Left renal pelvis (tissue), 4 donors: ENCODE measurements around the gene PFDN6. TPM values are rescaled to one million over a fixed set of nuclear protein-coding genes. Genes with fewer than 3 reads are reported as not detected.

Source experiments
- DNase-seq, 4 donors: peaks; one replicate each; pipeline ENCODE4 v3.0.0-alpha.2; 2013; ENCODE audit warnings: low read depth in 4 of 4, low spot score in 3 of 4
- polyA plus RNA-seq, 4 donors: library from polyadenylated mRNA; unstranded; fragments of 120-200 nt; gene quantifications; one replicate each; pipeline ENCODE4 v1.2.1, GENCODE V29; 2013; ENCODE audit not compliant: insufficient read length in 4 of 4

The PFDN6 gene
- polyA plus RNA-seq, 4 donors: 41.9 to 78.2 (median 75.1) TPM

DNA sequence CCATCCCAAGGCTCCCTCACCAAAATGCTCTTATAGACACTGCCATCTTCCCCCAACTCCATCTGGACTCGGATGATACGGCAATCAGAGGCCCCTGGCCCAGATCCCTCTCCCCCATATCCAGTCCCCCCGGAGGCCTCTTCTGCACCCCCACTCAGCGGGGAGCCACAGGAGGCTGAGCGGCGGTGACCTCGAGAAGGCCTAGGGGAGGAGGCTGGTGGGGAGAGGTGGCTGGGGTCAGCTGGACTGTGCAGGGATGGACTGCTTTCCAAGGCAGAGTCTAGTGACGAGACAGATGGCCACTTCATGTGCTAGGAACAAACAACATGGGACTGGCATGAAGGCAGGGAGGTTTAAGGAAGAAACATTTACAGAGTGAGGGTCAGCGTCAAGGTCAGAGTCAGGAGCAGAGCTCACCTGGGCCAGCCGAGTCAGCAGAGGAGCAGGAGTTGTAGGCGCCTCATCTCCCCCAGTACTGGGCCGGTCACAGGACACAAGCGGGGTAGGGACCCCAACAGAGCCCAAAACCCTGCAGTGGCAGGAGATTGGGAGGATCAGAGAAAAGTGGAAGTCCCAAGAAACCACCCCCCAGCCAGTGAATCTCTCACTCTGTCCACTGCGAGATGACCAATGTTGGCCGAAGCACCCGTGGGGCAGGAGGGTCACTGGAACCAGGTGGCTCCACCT is 3.7 kb downstream of the PFDN6 start:
- no peak for DNase-seq

- no peak for DNase-seq
These were observed 4.9 kb downstream of the PFDN6 start for GRCh38 chr6:33294086-33294823.

DNA sequence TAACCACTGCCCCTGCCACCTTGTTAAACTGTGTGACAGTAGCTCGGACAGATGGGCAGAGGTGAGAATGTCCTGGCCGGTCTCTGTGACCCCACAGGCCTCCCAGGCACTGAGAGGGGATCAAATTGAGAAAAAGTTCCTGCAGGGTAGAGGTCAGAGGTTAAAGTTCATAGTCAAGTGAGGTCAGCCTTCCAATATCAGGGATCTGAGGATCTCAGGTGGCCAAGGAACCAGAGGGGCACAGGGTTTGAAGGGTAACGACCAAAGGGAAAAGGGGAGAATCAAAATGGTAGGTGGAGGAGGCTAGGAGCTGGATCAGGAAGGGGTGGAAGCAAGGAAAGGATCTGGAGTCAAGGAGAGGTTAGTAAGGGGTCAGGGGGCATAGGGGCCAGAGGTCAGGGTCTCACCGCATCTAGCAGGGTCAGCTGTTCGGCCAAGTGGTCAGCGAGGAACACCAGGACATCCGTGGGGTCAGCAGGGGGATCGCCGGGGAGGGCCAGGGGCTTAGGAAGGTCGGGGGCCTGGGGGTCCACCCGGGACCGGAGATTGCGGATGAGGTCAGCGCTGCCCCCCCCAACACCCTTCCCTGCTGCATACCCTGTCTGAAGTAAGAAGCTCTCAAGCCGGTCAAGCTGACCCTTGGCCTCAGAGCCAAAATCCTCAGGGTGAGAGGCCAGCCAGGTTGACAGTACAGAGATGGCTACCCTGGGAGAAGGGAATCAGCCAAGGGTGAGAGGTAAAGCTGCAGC is 6.4 kb downstream of the PFDN6 start:
- DNase-seq: no peak

DNA sequence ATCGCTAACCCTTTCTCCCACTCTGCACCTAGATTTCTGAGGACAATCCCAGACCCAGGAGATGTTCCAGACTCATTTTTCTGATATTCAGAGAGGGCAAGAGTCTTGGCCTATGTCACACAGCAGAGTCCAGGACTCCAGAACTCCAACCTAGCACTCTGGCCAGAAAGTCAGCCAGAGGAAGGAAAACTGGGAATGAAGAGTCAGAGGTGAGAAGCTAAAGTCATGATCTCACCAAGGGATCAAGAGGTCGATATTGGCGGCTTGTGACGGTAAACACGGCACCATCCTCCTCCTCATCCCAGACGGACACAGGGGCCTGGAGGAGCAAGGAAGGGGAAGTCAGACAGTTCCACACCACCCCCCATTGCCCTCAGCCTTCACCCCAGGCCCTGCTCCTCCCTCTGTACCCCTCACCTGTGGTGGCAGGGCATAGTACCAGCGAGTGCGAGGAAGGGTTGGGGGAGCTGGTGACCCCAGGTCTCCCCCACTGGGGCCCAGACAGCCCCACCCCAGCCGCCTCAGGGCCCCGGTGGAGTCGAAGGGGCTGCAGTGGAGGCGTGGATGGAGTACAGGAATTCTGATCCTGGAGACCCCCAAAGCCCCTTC is 7.5 kb downstream of the PFDN6 start:
- DNase-seq: no peak

GRCh38 chr6:33297406-33297955 is 8.1 kb downstream of the PFDN6 start:
- DNase-seq: peak in 1 of 4 donors; percentile 33

DNA sequence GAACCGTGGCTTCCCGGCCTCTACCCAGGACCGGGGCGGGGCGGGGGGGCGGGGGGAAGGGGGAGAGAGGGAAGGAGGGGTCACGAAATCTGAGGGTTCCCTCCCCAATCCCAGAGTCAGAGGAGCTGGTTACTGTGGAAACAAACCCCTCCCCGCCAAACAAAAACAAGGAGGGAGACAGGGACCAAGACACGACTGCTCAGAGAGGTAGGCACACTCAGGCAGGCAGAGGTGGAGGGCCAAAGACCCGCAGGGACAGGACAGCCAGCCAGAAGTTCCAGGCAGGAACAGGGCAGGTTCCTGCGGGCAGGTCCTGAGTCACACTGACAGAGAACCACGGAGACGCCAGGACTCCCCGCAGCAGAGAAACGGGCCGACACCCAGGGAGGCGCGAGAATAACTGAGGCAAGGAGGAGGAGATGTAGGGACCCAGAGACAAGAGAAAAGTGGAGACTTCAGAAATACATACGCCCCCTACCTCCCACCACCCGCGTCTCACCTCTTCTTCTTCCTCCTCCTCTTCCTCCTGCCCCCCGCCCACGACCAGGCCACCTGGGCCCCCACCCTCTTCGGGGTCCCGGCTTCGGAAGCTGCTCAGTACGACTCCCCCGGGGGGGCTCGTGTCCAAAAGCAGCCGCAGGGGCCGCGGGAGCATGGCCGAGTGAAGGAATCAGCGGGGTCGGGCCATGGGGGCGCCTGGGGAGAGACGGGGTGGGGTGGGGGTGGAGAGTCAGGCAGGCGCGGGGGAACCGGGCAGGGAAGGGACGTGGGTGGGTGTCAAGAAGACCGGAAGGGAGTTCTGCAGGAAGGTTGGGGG is 8.8 kb downstream of the PFDN6 start:
- DNase-seq: peak in 1 of 4 donors; percentile 51

GRCh38 chr6:33298773-33299236 is 9.4 kb downstream of the PFDN6 start, which contains the start of gene RGL2:
RGL2 (minus strand) TSS chr6:33298942; CDS start chr6:33298610, 332 bp downstream.
- peak in 1 of 4 donors; percentile 32 for DNase-seq

GRCh38 chr6:33299237-33299944 is 10.0 kb downstream of the PFDN6 start:
- DNase-seq: peak in 2 of 4 donors; percentile 87 to 88

DNA sequence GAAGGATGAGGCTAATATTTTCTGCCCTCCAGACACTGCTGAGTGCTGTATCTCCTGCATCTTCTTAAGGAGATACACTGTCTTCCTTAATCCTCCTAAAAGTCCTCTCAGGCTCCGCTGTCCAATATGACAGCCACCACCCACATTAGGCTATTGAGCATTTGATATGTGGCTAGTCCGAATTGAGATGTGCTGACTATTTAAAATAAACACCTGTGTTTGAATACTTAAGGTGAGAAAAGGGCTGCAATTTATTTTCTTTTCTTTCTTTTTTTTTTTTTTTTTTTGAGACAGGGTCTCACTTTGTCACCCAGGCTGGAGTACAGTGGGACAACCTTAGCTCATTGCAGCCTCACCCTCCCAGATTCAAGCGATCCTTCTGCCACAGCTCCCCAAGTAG is 12.5 kb downstream of the PFDN6 start:
- no peak for DNase-seq

DNA sequence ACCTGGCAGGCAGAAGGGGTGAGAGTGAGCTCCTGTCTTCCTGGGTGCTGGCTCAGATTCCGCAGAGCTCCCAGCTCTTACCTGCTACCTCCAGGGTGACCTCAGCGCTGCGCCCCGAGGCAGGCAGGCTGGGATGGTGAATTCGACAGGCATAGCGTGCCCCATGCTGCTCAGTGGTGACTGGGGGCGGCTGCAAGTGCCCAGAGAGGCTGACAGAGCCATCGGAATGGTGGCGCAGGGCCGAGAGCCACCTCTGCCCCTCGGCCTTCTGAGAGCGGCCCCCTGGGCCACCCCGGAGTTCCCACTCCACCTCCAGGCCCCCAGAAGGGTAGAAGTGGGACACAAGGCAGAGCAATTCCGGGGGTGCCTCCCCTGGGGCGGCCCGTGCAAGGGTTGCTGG is 14.8 kb downstream of the PFDN6 start:
- no peak for DNase-seq

DNA sequence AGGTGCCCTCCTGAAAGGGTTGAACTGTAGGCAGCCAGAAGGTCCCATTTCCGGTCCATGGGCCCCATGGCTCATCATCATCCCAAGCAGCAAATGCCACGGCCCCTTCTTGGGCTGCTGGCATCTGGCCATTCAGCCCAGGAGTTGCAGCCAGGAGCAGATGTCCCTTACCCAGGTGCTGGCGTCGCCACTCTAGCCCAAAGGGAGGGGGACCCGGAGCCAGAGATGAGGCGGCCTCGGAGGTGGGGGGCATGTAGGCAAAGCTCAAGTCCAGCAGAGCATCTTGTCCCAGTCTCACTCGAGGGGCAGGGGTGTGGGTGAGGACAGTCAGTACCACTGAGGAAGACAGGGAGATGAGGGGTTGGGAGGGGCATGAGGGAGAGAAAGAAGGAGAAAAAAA is 15.7 kb downstream of the PFDN6 start:
- no peak for DNase-seq

GRCh38 chr6:33306356-33306755 is 17.0 kb downstream of the PFDN6 start:
- DNase-seq: no peak

- DNase-seq: peak in 2 of 4 donors; percentile 28 to 41
These were observed 23.1 kb downstream of the PFDN6 start for GRCh38 chr6:33312361-33313104.

GRCh38 chr6:33313105-33313708 is 23.8 kb downstream of the PFDN6 start:
- DNase-seq: peak in 2 of 4 donors; percentile 18 to 21

GRCh38 chr6:33313709-33314514 is 24.5 kb downstream of the PFDN6 start, which contains the start of gene TAPBP:
TAPBP (minus strand) TSS chr6:33314078; CDS start chr6:33314041, 37 bp downstream.
- peak in 3 of 4 donors; percentile 44 to 54 (median 49) for DNase-seq

- peak in 2 of 4 donors; percentile 45 to 55 for DNase-seq
These were observed 25.1 kb downstream of the PFDN6 start for GRCh38 chr6:33314515-33314942.
